Right renal cortex interstitium (tissue), 3 donors: ENCODE measurements around the gene DUSP8. TPM values are rescaled to one million over a fixed set of nuclear protein-coding genes. Genes with fewer than 3 reads are reported as not detected.

Source experiments
- DNase-seq, 3 donors: peaks; one replicate each; pipeline ENCODE4 v3.0.0-alpha.2; 2013; ENCODE audit warnings: low read depth in 3 of 3, low spot score in 2 of 3
- polyA plus RNA-seq, 3 donors: library from polyadenylated mRNA; unstranded; fragments of 120-200 nt; gene quantifications; one replicate each; pipeline ENCODE4 v1.2.1, GENCODE V29; 2013; ENCODE audit not compliant: insufficient read length in 3 of 3

DUSP8 gene
- polyA plus RNA-seq, 3 donors: 2.2 to 3.0 (median 2.5) TPM

- no peak for DNase-seq
Observed at GRCh38 chr11:1536065-1536843, 35.8 kb downstream of the DUSP8 start.

- DNase-seq: no peak
Observed at GRCh38 chr11:1534682-1535081, 37.4 kb downstream of the DUSP8 start.

- DNase-seq: no peak
Observed at GRCh38 chr11:1534171-1534570, 37.9 kb downstream of the DUSP8 start.

- DNase-seq: no peak
Observed at GRCh38 chr11:1533342-1533725, 38.7 kb downstream of the DUSP8 start.

- no peak for DNase-seq
Observed at GRCh38 chr11:1532606-1533341, 39.3 kb downstream of the DUSP8 start.

- DNase-seq: no peak
Observed at GRCh38 chr11:1532014-1532586, 40.0 kb downstream of the DUSP8 start.

GRCh38 chr11:1531449-1532013, 40.5 kb downstream of the DUSP8 start:
- DNase-seq: no peak

GRCh38 chr11:1530686-1531448, 41.2 kb downstream of the DUSP8 start:
- DNase-seq: no peak

- DNase-seq: no peak
Observed at GRCh38 chr11:1529774-1530173, 42.3 kb downstream of the DUSP8 start.

- DNase-seq: no peak
Observed at GRCh38 chr11:1529286-1529685, 42.8 kb downstream of the DUSP8 start.

GRCh38 chr11:1528710-1529109, 43.4 kb downstream of the DUSP8 start:
- DNase-seq: no peak

- DNase-seq: no peak
Observed at GRCh38 chr11:1526785-1527184, 45.3 kb downstream of the DUSP8 start.

GRCh38 chr11:1523779-1524178, 48.3 kb downstream of the DUSP8 start:
- no peak for DNase-seq

- no peak for DNase-seq
Observed at GRCh38 chr11:1523077-1523476, 49.0 kb downstream of the DUSP8 start.

- DNase-seq: no peak
Observed at GRCh38 chr11:1522081-1522424, 50.0 kb downstream of the DUSP8 start.

GRCh38 chr11:1521382-1522080, 50.5 kb downstream of the DUSP8 start:
- no peak for DNase-seq

GRCh38 chr11:1520663-1521267, 51.3 kb downstream of the DUSP8 start:
- no peak for DNase-seq

GRCh38 chr11:1520209-1520662, 51.8 kb downstream of the DUSP8 start:
- no peak for DNase-seq
